B cell (primary cell): ENCODE measurements around the gene SLC30A9. TPM values are rescaled to one million over a fixed set of nuclear protein-coding genes. Genes with fewer than 3 reads are reported as not detected.

ENCODE experiments used
- ATAC-seq: fragments of 200-7000 bp; cut with Tn5 transposase; one replicate; pipeline ENCODE4 v1.10.0; 2021; ENCODE audit warnings: low read depth, mild to moderate bottlenecking, moderate number of reproducible peaks, moderate library complexity
- CTCF ChIA-PET: fragments of 350-600 bp; sonication (Branson Sonifier 250); formaldehyde crosslinking; loops from one replicate; lab custom pipeline; 2021; ENCODE audit warnings: antibody characterized with exemption, inconsistent platforms; lab: Charles Lee
- POLR2A ChIA-PET: fragments of 350-600 bp; sonication (Branson Sonifier 250); formaldehyde crosslinking; loops from one replicate; lab custom pipeline; 2021; ENCODE audit warnings: antibody characterized with exemption; lab: Charles Lee
- DNase-seq: peaks from one replicate; pipeline ENCODE4 v3.0.0; 2013
- H2AFZ ChIP-seq: 2 replicates; pipeline ENCODE4 v1.6.1; 2012; ENCODE audit warnings: mild to moderate bottlenecking, low read depth, low read length; ENCODE audit not compliant: insufficient read depth, poor library complexity, severe bottlenecking
- H3K27ac ChIP-seq, 2 donors: 1 replicate in 1 of 2; 2 replicates in 1 of 2; pipeline ENCODE4 v1.5.1; 2012 to 2013; ENCODE audit warnings: low read length in 2 of 2, mild to moderate bottlenecking in 2 of 2, moderate library complexity in 1 of 2
- H3K27me3 ChIP-seq, 4 experiments: fragments of 200-600 bp in 1 of 4; sonication (generic) in 1 of 4; replicated peaks in 1 of 4; 1 replicate in 2 of 4; 2 replicates in 2 of 4; pipeline versions ENCODE4 v1.6.1 to v1.7.0; 2013 to 2016; ENCODE audit warnings: low read length in 3 of 4, mild to moderate bottlenecking in 2 of 4, mixed read lengths in 1 of 4, moderate library complexity in 1 of 4; ENCODE audit not compliant: insufficient read depth in 4 of 4, control insufficient read depth in 3 of 4; ENCODE audit errors: control extremely low read depth in 1 of 4
- H3K36me3 ChIP-seq, 2 experiments: replicated peaks in 1 of 2; 1 replicate in 1 of 2; 2 replicates in 1 of 2; pipeline versions ENCODE4 v1.6.1 to v1.7.1; 2013; ENCODE audit warnings: low read length in 1 of 2; ENCODE audit not compliant: insufficient read depth in 2 of 2, control insufficient read depth in 1 of 2; ENCODE audit errors: control extremely low read depth in 1 of 2, extremely low read depth in 1 of 2
- H3K4me1 ChIP-seq, 2 donors: fragments of 200-600 bp in 1 of 2; sonication (generic) in 1 of 2; 1 replicate in 1 of 2; 2 replicates in 1 of 2; pipeline versions ENCODE4 v1.5.1 to v1.6.1; 2013 to 2017; ENCODE audit warnings: low read length in 2 of 2; ENCODE audit not compliant: control insufficient read depth in 2 of 2, insufficient read depth in 2 of 2
- H3K4me2 ChIP-seq: replicated peaks from 2 replicates; pipeline ENCODE3; 2012; ENCODE audit warnings: mild to moderate bottlenecking, low read depth, low read length; ENCODE audit not compliant: poor library complexity, severe bottlenecking
- H3K4me3 ChIP-seq, 5 experiments: fragments of 200-600 bp in 1 of 5; sonication (generic) in 1 of 5; 1 replicate in 3 of 5; 2 replicates in 2 of 5; pipeline versions ENCODE4 v1.5.1 to v1.7.0; 2011 to 2016; ENCODE audit warnings: low read length in 4 of 5, mild to moderate bottlenecking in 4 of 5, low read depth in 2 of 5, control low read depth in 1 of 5, moderate library complexity in 1 of 5; ENCODE audit not compliant: insufficient read depth in 1 of 5; ENCODE audit errors: control extremely low read depth in 1 of 5, extremely low read depth in 1 of 5
- H3K79me2 ChIP-seq: fragments of 200-600 bp; sonication (generic); one replicate; pipeline ENCODE4 v1.6.0; 2016; ENCODE audit warnings: low read length; ENCODE audit not compliant: control insufficient read depth, insufficient read depth
- H3K9ac ChIP-seq: fragments of 200-600 bp; sonication (generic); 2 replicates; pipeline ENCODE4 v1.6.1; 2017; ENCODE audit warnings: mild to moderate bottlenecking, low read length, moderate library complexity
- H3K9me3 ChIP-seq, 3 donors: one replicate each; pipeline versions ENCODE4 v1.6.1 to v1.7.1; 2013; ENCODE audit warnings: low read length in 2 of 3; ENCODE audit not compliant: control insufficient read depth in 2 of 3, insufficient read depth in 1 of 3; ENCODE audit errors: control extremely low read depth in 1 of 3
- H4K20me1 ChIP-seq: 2 replicates; pipeline ENCODE4 v1.6.0; 2012; ENCODE audit warnings: mild to moderate bottlenecking, low read length; ENCODE audit not compliant: insufficient read depth, control insufficient read depth, poor library complexity, severe bottlenecking
- H3K27ac Mint-ChIP-seq: one replicate; pipeline ENCODE4 v1.8.0; 2021; ENCODE audit warnings: mixed read lengths
- H3K27me3 Mint-ChIP-seq: one replicate; pipeline ENCODE4 v1.8.0; 2021; ENCODE audit warnings: mixed read lengths
- H3K4me1 Mint-ChIP-seq: one replicate; pipeline ENCODE4 v1.8.0; 2021; ENCODE audit warnings: mixed read lengths
- H3K4me3 Mint-ChIP-seq: one replicate; pipeline ENCODE4 v1.8.0; 2021; ENCODE audit warnings: mixed read lengths
- H3K9me3 Mint-ChIP-seq: one replicate; pipeline ENCODE4 v1.8.0; 2022; ENCODE audit warnings: mixed read lengths; ENCODE audit not compliant: insufficient read depth
- CTCF ChIP-seq: fragments of 200-600 bp; IDR thresholded peaks from one replicate; pipeline ENCODE4 v1.8.0; 2022; ENCODE audit warnings: antibody characterized with exemption, mild to moderate bottlenecking
- EZH2 ChIP-seq: IDR thresholded peaks from 2 replicates; pipeline ENCODE4 v1.6.1; 2012; ENCODE audit warnings: borderline replicate concordance, low read depth, mild to moderate bottlenecking, moderate library complexity, low read length; ENCODE audit not compliant: insufficient read depth, poor library complexity, severe bottlenecking
- WGBS: methylation state at CpG from one replicate; pipeline ENCODE4 v1.1.5; 2013; ENCODE audit warnings: missing lambda C conversion rate; ENCODE audit not compliant: insufficient coverage; 5-methylcytosine and 5-hydroxymethylcytosine counted together
- intact Hi-C: fragments of 100-400 bp; cut with micrococcal nuclease; formaldehyde crosslinking; loops from one replicate; pipeline ENCODE4 v1.10.0; 2022
- polyA plus RNA-seq: library from polyadenylated mRNA; depleted of rRNA; stranded (reverse); fragments of >200 nt; gene quantifications from 2 replicates; pipeline ENCODE4 v1.2.3, GENCODE V29; 2012
- total RNA-seq, 2 donors: library from RNA; stranded (reverse); fragments of 120-200 nt in 1 of 2; gene quantifications; 1 replicate in 1 of 2; 2 replicates in 1 of 2; pipeline versions ENCODE4 v1.2.3 to v1.2.4, GENCODE V29; 2013 to 2022

Gene SLC30A9
- total and polyA plus RNA-seq, 2 donors (not counting 1 experiment from before 2014, with no cell fraction given), result 9.9 to 37.0 TPM

- H3K4me2 ChIP-seq, result no peak overlapping the region
- no peaks in the 10 kb centered on the region for H3K4me1 ChIP-seq
- peaks cover 14% of the 10 kb centered on the region for H3K9me3 Mint-ChIP-seq
- H3K4me3 Mint-ChIP-seq, result no peak overlapping the region
- H3K27me3 ChIP-seq, result no peaks in the 10 kb centered on the region
- DNase-seq, result no peak
- no peaks in the 10 kb centered on the region for H3K36me3 ChIP-seq
- intact Hi-C loops, result no loop called here
- H4K20me1 ChIP-seq, result no peaks in the 10 kb centered on the region
- peaks cover 5% of the 10 kb centered on the region for H3K4me1 Mint-ChIP-seq
- TF ChIP-seq CTCF, result no peak
- TF ChIP-seq EZH2, result no peak
- peaks cover 0 to 8% (median 8%) of the 10 kb centered on the region in 3 donors for H3K9me3 ChIP-seq
- no peak overlapping the region for H3K4me3 ChIP-seq
- no peak overlapping the region for H3K9ac ChIP-seq
- ChIA-PET CTCF (interaction anchor here (0.7 to 1.7 kb wide), 2 partner anchors 10 to 20 kb away, joined by 3 to 5 read pairs; no protein-coding TSS in a partner anchor), POLR2A (no interaction called here)
- ATAC-seq, result no peak
- no peak overlapping the region for H2AFZ ChIP-seq
- WGBS, result no CpG with 5 or more reads among the region's 2 CpGs
- H3K27ac Mint-ChIP-seq, result no peak overlapping the region
- H3K79me2 ChIP-seq, result no peaks in the 10 kb centered on the region
- H3K27me3 Mint-ChIP-seq, result no peaks in the 10 kb centered on the region
- no peak overlapping the region for H3K27ac ChIP-seq
These were observed 22.9 kb upstream of the SLC30A9 start for GRCh38 chr4:41967392-41967791.

GRCh38 chr4:41969671-41970070 is 20.7 kb upstream of the SLC30A9 start:
- Mint-ChIP-seq H3K4me3 (no peak overlapping the region), H3K9me3 (peaks cover 14% of the 10 kb centered on the region), H3K27ac (no peak overlapping the region), H3K4me1 (peaks cover 5% of the 10 kb centered on the region), H3K27me3 (no peaks in the 10 kb centered on the region)
- H2AFZ ChIP-seq, result no peak overlapping the region
- H3K27me3 ChIP-seq, result no peaks in the 10 kb centered on the region
- no peaks in the 10 kb centered on the region for H4K20me1 ChIP-seq
- no peak overlapping the region for H3K9ac ChIP-seq
- no peak overlapping the region for H3K4me3 ChIP-seq
- TF ChIP-seq EZH2, result no peak
- TF ChIP-seq CTCF, result no peak
- ATAC-seq (no peak), DNase-seq (no peak)
- no peaks in the 10 kb centered on the region for H3K79me2 ChIP-seq
- ChIA-PET POLR2A (no interaction called here), CTCF (no interaction called here)
- intact Hi-C loops, result no loop called here
- peaks cover 0 to 8% (median 8%) of the 10 kb centered on the region in 3 donors for H3K9me3 ChIP-seq
- no peaks in the 10 kb centered on the region for H3K4me1 ChIP-seq
- H3K36me3 ChIP-seq, result no peaks in the 10 kb centered on the region
- no peak overlapping the region for H3K4me2 ChIP-seq
- no peak overlapping the region for H3K27ac ChIP-seq
